ENCODE data around the gene STX12.
"Not testable (repeated sequence)": the region's sequence is repeated elsewhere in the genome, so short reads cannot be mapped to it uniquely, and the experiment has no call there.

Gene STX12

DNA sequence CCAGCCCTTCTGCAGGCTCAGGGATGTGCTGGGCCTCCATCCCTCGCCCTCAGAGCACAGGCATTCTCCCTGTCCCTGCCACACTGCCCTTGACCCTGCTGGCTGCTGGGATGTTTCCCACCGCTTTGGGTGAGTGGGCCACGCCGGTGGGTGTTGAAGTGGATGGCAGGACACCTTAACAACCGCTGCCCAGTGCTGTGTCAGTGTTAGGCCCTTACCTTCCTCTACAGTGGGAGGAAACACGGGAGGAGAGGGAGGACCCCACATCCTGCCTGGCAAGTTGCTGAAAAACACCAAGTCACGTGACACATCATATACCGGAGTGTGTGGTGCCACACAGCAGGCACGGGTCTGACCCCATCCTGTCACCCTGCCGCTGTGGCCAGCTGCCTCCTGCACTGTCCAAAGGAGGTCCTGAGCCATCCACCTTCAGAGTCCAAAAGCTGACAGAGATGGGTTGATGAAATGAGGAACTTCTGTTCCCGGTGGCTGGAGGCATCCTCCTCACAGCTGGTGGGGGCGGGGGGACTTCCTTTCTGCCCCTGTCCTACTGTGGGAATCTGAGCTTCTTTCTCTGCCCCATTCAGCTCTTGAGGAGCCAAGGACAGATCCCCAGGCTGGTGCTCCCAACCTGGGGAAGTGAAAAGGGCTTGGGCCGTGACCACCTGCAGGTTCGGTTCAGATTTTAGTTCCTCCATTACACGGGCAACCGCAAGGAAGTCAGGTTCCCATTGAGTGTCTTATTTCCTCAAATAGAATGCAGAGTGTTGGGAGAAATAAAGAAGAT, 96.1 kb downstream of the STX12 start:
- peak in 1 of 2 donors; percentile 27 for DNase-seq (ENCODE audit: low read depth in 2 of 2)

DNA sequence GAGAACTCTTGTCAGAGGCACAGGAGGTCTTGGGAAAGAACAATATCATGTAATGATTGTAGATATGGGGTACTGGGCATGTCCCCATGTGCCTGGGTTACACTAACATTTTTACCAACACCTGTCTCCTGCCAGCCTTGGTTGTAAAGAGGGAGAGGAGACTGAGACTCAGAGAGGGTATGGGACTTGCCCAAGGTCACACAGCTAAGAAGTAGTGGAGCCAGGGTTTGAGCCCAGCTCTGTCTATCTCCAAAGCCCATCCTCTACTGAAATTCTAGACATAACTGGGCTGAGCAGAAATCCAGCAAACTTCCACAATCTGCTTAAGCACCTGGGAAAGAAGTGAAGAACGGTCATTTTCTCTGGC, 96.7 kb downstream of the STX12 start:
- no peak for DNase-seq (ENCODE audit: low read depth in 2 of 2)

DNA sequence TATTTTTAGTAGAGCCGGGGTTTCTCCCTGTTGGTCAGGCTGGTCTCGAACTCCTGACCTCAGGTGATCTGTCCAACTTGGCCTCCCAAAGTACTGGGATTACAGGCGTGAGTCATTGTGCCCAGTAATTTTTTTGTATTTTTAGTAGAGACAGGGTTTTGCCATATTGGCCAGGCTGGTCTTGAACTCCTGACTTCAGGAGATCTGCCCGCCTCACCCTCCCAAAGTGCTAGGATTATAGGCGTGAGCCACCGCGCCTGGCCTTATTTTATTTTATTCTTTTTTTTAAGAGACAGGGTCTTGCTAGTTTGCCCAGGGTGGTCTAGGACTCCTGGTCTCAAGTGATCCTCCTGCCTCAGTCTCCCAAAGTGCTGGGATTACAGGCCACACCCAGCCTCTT, 98.1 kb downstream of the STX12 start:
- not testable (repeated sequence) for DNase-seq (ENCODE audit: low read depth in 2 of 2)

GRCh38 chr1:27872059-27872801, 99.2 kb downstream of the STX12 start, which contains the start of gene THEMIS2:
THEMIS2 (plus strand) TSS chr1:27872544; CDS start chr1:27872572, 28 bp downstream.
- peak; percentile 73 to 80 for DNase-seq (ENCODE audit: low read depth in 2 of 2)

GRCh38 chr1:27872802-27873551, 100.0 kb downstream of the STX12 start:
- no peak for DNase-seq (ENCODE audit: low read depth in 2 of 2)

- DNase-seq (ENCODE audit: low read depth in 2 of 2) = no peak
Measured at GRCh38 chr1:27873671-27874384, 100.8 kb downstream of the STX12 start.
